GM18519 (cell line): ENCODE data around the gene PTPRT.

ENCODE experiments used
- ATAC-seq: cut with Tn5 transposase; IDR thresholded peaks from one replicate; pipeline ENCODE4 v1.9.1; 2021; ENCODE audit warnings: mild to moderate bottlenecking, moderate library complexity; ENCODE audit not compliant: unreplicated experiment, low FRiP score

Gene PTPRT

GRCh38 chr20:43189554-43190331, at the start of gene PTPRT:
Gene PTPRT (minus strand): TSS chr20:43189906. CDS start chr20:43189733, 173 bp downstream.
- no peak for ATAC-seq

GRCh38 chr20:43238833-43239232, 49.1 kb upstream of the PTPRT start:
- ATAC-seq, result no peak

GRCh38 chr20:43238266-43238665, 48.6 kb upstream of the PTPRT start:
- no peak for ATAC-seq

GRCh38 chr20:43237651-43238168, 48.0 kb upstream of the PTPRT start:
- no peak for ATAC-seq

GRCh38 chr20:43235998-43236397, 46.3 kb upstream of the PTPRT start:
- no peak for ATAC-seq

GRCh38 chr20:43231829-43232228, 42.1 kb upstream of the PTPRT start:
- ATAC-seq, result no peak

- ATAC-seq, result no peak
Observed at GRCh38 chr20:43229696-43230095, 40.0 kb upstream of the PTPRT start.

GRCh38 chr20:43220612-43221011, 30.9 kb upstream of the PTPRT start:
- no peak for ATAC-seq

GRCh38 chr20:43210901-43211300, 21.2 kb upstream of the PTPRT start:
- no peak for ATAC-seq

GRCh38 chr20:43209831-43210230, 20.1 kb upstream of the PTPRT start:
- no peak for ATAC-seq

- ATAC-seq, result no peak
Observed at GRCh38 chr20:43205699-43206098, 16.0 kb upstream of the PTPRT start.

- no peak for ATAC-seq
Observed at GRCh38 chr20:43202100-43202499, 12.4 kb upstream of the PTPRT start.

GRCh38 chr20:43198607-43199006, 8.9 kb upstream of the PTPRT start:
- no peak for ATAC-seq

- no peak for ATAC-seq
Observed at GRCh38 chr20:43196243-43196642, 6.5 kb upstream of the PTPRT start.

- ATAC-seq, result no peak
Observed at GRCh38 chr20:43194137-43194536, 4.4 kb upstream of the PTPRT start.

GRCh38 chr20:43193443-43193842, 3.7 kb upstream of the PTPRT start:
- ATAC-seq, result no peak

- no peak for ATAC-seq
Observed at GRCh38 chr20:43191946-43192863, 2.5 kb upstream of the PTPRT start.

GRCh38 chr20:43191143-43191542, 1.4 kb upstream of the PTPRT start:
- no peak for ATAC-seq

- no peak for ATAC-seq
Observed at GRCh38 chr20:43190332-43190953, 737 bp upstream of the PTPRT start.

- ATAC-seq, result no peak
Observed at GRCh38 chr20:43188861-43189553, 699 bp downstream of the PTPRT start.
